GM12874 (cell line): ENCODE data around the gene ZBTB39.
A peak's percentile ranks its signal among the peaks of the same experiment; 100 is the strongest.

Experiments used
- CTCF ChIP-seq: IDR thresholded peaks from 2 replicates; pipeline ENCODE4 v1.5.1; 2011; ENCODE audit warnings: low read depth, mild to moderate bottlenecking, control low read depth, low read length, moderate library complexity; ENCODE audit not compliant: insufficient read depth

ZBTB39 gene, protein sequence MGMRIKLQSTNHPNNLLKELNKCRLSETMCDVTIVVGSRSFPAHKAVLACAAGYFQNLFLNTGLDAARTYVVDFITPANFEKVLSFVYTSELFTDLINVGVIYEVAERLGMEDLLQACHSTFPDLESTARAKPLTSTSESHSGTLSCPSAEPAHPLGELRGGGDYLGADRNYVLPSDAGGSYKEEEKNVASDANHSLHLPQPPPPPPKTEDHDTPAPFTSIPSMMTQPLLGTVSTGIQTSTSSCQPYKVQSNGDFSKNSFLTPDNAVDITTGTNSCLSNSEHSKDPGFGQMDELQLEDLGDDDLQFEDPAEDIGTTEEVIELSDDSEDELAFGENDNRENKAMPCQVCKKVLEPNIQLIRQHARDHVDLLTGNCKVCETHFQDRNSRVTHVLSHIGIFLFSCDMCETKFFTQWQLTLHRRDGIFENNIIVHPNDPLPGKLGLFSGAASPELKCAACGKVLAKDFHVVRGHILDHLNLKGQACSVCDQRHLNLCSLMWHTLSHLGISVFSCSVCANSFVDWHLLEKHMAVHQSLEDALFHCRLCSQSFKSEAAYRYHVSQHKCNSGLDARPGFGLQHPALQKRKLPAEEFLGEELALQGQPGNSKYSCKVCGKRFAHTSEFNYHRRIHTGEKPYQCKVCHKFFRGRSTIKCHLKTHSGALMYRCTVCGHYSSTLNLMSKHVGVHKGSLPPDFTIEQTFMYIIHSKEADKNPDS

DNA sequence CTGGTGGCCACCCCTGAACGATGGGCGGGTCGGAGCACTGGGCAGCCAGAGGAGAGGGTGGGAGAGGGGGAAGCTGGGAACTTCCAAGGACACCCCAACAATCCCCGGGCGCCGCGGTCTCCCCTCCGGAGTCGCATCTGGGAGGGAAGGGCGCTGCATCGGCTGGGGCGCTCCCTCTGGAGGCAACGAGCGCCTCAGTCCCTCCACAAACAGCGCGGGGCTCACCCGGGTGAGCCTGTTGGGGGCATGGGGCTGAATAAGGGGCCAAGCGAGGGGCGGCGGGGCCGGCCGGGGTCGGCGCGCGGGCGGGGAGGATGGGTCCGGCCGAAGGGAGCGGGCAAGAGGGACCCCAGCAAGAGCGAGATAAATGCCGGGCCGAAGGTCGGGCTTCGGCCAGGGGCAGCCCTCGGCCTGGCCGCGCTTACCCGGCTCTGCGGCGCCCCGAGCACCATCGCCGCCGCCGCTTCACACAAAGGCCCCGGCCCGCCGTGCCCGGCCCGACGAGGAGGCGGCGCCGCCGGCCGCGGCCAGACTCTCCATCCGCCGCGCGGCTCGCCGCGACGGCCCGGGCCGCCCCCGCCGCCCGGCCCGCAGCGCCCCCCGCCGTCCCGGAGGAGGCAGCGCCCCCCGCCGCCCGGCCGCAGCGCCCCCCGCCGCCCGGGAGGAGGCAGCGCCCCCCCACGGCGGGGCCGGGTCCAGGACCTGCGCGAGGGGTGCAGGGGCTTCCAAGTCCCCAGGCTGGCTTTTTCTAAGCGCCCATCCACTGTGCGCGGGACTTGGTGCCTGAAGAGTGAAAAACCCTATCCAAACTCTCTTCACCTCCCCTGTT is at the start of gene ZBTB39:
TSS of gene ZBTB39 (minus strand) at position 567 of the 829 bp plus-strand sequence. CDS start 1,629 bp downstream, outside the sequence.
- TF ChIP-seq CTCF, result peak; percentile 72

DNA sequence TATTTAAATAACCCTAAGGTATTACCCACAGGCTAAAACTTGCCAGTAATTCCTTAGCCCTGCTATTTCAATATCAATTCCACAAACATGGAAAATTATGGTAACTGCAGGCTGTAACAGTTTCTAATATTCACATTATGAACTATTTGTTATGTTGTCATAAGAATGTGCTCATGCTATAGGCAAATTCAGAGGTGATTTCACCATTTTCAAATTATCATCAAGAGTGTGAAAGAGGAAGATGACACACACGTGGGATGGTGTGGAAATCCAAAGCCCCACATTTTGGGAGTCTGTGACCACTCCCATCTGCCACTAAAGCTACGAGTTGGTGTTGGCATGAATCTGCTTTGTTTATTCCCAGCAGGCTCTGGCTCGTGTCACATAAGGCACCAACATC is 49.5 kb upstream of the ZBTB39 start:
- no peak for TF ChIP-seq CTCF

- TF ChIP-seq CTCF, result no peak
Observed at GRCh38 chr12:57051011-57051410, 44.7 kb upstream of the ZBTB39 start.

DNA sequence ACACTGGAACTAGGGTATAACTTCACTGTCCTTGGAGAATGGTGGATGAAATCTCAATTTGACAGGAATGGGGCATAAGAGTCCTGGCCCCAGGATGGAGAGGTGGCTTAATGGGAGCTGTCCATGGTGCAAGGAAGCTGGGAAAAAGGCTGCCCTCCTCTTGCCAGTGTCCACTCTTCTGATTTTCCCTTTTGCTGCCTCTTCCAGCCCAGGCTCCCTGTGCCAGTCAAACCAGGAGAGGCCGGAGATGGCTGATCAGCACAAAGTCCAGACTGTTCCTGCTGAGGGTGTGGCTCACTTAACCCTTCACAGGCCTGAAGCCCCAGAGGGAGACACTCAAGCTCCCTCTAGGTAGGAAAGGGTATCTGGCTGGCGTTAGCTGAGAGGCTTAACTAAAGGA is 43.5 kb upstream of the ZBTB39 start, which contains the start of gene MYO1A:
TSS of gene MYO1A (minus strand) at position 240 of the 400 bp plus-strand sequence. CDS start 1,806 bp downstream, outside the sequence.
- no peak for TF ChIP-seq CTCF

- TF ChIP-seq CTCF, result no peak
Observed at GRCh38 chr12:57049119-57049446, 42.7 kb upstream of the ZBTB39 start.

GRCh38 chr12:57048423-57049118 is 42.2 kb upstream of the ZBTB39 start:
- TF ChIP-seq CTCF, result no peak
